CD4-positive, alpha-beta T cell treated with Interleukin-1 beta for 1 hour (primary cell): ENCODE data around the gene POTEJ.
A peak's percentile ranks its signal among the peaks of the same experiment; 100 is the strongest.
"Not testable (repeated sequence)": the region's sequence is repeated elsewhere in the genome, so short reads cannot be mapped to it uniquely, and the experiment has no call there.

Experiments
- DNase-seq, 2 donors: peaks; one replicate each; pipeline ENCODE4 v3.0.0-alpha.2; 2020 to 2022

The POTEJ gene

GRCh38 chr2:130608276-130609001, 2.8 kb upstream of the POTEJ start:
- DNase-seq = not testable (repeated sequence)

GRCh38 chr2:130609002-130609920, 2.0 kb upstream of the POTEJ start:
- DNase-seq = not testable (repeated sequence)

GRCh38 chr2:130610486-130610885, 754 bp upstream of the POTEJ start:
- DNase-seq = not testable (repeated sequence)

- DNase-seq = not testable (repeated sequence)
These were observed 17.7 kb downstream of the POTEJ start for GRCh38 chr2:130628784-130629475.

GRCh38 chr2:130638973-130639372, 27.7 kb downstream of the POTEJ start:
- not testable (repeated sequence) for DNase-seq

- DNase-seq = not testable (repeated sequence)
These were observed 30.4 kb downstream of the POTEJ start for GRCh38 chr2:130641688-130642087.

- not testable (repeated sequence) for DNase-seq
These were observed 38.0 kb downstream of the POTEJ start for GRCh38 chr2:130649285-130649684.

- DNase-seq = not testable (repeated sequence)
These were observed 53.3 kb downstream of the POTEJ start for GRCh38 chr2:130664506-130664905.

GRCh38 chr2:130665596-130665995, 54.4 kb downstream of the POTEJ start:
- DNase-seq = not testable (repeated sequence)

GRCh38 chr2:130667516-130667915, 56.3 kb downstream of the POTEJ start:
- not testable (repeated sequence) for DNase-seq

GRCh38 chr2:130670026-130670745, 58.9 kb downstream of the POTEJ start:
- DNase-seq = not testable (repeated sequence)

GRCh38 chr2:130692041-130692770, 81.0 kb downstream of the POTEJ start:
- not testable (repeated sequence) for DNase-seq

- DNase-seq = peak; percentile 7 to 16
These were observed 82.2 kb downstream of the POTEJ start for GRCh38 chr2:130693474-130693873.

GRCh38 chr2:130703250-130703649, 92.0 kb downstream of the POTEJ start:
- not testable (repeated sequence) for DNase-seq
